Hepatocyte (in vitro differentiated cells): Measurements from ENCODE around the gene PCLO. TPM values are rescaled to one million over a fixed set of nuclear protein-coding genes. Genes with fewer than 3 reads are reported as not detected.

Experiments
- DNase-seq: peaks from one replicate; pipeline ENCODE4 v3.0.0-alpha.2; 2016; ENCODE audit warnings: low spot score
- H2AFZ ChIP-seq: fragments of 200-600 bp; sonication (generic); 2 replicates; pipeline ENCODE4 v1.6.0; 2016; ENCODE audit warnings: antibody characterized with exemption, mild to moderate bottlenecking
- H3K27ac ChIP-seq: fragments of 200-600 bp; sonication (generic); 2 replicates; pipeline ENCODE4 v1.5.1; 2016; ENCODE audit warnings: mild to moderate bottlenecking
- H3K27me3 ChIP-seq: fragments of 200-600 bp; sonication (generic); 2 replicates; pipeline ENCODE4 v1.6.1; 2016
- H3K36me3 ChIP-seq: fragments of 200-600 bp; sonication (generic); replicated peaks from 2 replicates; pipeline ENCODE4 v1.5.1; 2016; ENCODE audit warnings: low read depth; ENCODE audit not compliant: insufficient read depth
- H3K4me1 ChIP-seq: fragments of 200-600 bp; sonication (generic); 2 replicates; pipeline ENCODE4 v1.5.1; 2016; ENCODE audit warnings: mild to moderate bottlenecking, moderate library complexity; ENCODE audit not compliant: insufficient read depth
- H3K4me2 ChIP-seq: fragments of 200-600 bp; sonication (generic); 2 replicates; pipeline ENCODE4 v1.6.0; 2016
- H3K4me3 ChIP-seq: fragments of 200-600 bp; sonication (generic); 2 replicates; pipeline ENCODE4 v1.5.1; 2016; ENCODE audit warnings: mild to moderate bottlenecking
- H3K79me2 ChIP-seq: fragments of 200-600 bp; sonication (generic); 2 replicates; pipeline ENCODE4 v1.6.0; 2017; ENCODE audit warnings: mild to moderate bottlenecking
- H3K9me2 ChIP-seq: fragments of 200-600 bp; sonication (generic); replicated peaks from 2 replicates; pipeline ENCODE4 v1.6.0; 2017; ENCODE audit warnings: mild to moderate bottlenecking; ENCODE audit not compliant: insufficient read depth
- H3K9me3 ChIP-seq: fragments of 200-600 bp; sonication (generic); 2 replicates; pipeline ENCODE4 v1.5.1; 2016; ENCODE audit warnings: low read depth, mild to moderate bottlenecking
- H4K20me1 ChIP-seq: fragments of 200-600 bp; sonication (generic); 2 replicates; pipeline ENCODE4 v1.6.0; 2016; ENCODE audit warnings: mild to moderate bottlenecking; ENCODE audit not compliant: insufficient read depth, poor library complexity, severe bottlenecking
- EZH2 ChIP-seq: fragments of 200-600 bp; sonication (generic); IDR thresholded peaks from 2 replicates; pipeline ENCODE4 v1.6.1; 2016; ENCODE audit warnings: antibody characterized with exemption, mild to moderate bottlenecking, borderline replicate concordance
- EZH2phosphoT487 ChIP-seq: fragments of 200-600 bp; sonication (generic); IDR thresholded peaks from one replicate; pipeline ENCODE4 v1.6.1; 2018; ENCODE audit warnings: antibody characterized with exemption, mild to moderate bottlenecking, low read depth, moderate library complexity; ENCODE audit not compliant: unreplicated experiment, severe bottlenecking
- WGBS: methylation state at CpG from one replicate; pipeline ENCODE4 v1.1.6; 2016; ENCODE audit warnings: low lambda C conversion rate; ENCODE audit errors: missing lambda C conversion rate; 5-methylcytosine and 5-hydroxymethylcytosine counted together
- polyA plus RNA-seq: library from polyadenylated mRNA; unstranded; fragments of >200 nt; fragmentation: Nextera tagmentation; extraction: Ambion mirVana; gene quantifications from 2 replicates; pipeline ENCODE4 v1.2.1, GENCODE V29; 2016
- total RNA-seq: library from RNA; depleted of rRNA; stranded (reverse); fragments of >200 nt; gene quantifications from 2 replicates; pipeline ENCODE4 v1.2.3, GENCODE V29; 2014
- TF ChIP-seq, protein P1 (sequence below): fragments of 200-600 bp; sonication (generic); IDR thresholded peaks from 2 replicates; pipeline ENCODE4 v1.5.1; 2016; ENCODE audit warnings: antibody characterized with exemption, mild to moderate bottlenecking; ENCODE audit not compliant: poor library complexity

The PCLO gene
- total and polyA plus RNA-seq, 2 experiments from 2014 or later, result 1.3 to 8.1 TPM

DNA sequence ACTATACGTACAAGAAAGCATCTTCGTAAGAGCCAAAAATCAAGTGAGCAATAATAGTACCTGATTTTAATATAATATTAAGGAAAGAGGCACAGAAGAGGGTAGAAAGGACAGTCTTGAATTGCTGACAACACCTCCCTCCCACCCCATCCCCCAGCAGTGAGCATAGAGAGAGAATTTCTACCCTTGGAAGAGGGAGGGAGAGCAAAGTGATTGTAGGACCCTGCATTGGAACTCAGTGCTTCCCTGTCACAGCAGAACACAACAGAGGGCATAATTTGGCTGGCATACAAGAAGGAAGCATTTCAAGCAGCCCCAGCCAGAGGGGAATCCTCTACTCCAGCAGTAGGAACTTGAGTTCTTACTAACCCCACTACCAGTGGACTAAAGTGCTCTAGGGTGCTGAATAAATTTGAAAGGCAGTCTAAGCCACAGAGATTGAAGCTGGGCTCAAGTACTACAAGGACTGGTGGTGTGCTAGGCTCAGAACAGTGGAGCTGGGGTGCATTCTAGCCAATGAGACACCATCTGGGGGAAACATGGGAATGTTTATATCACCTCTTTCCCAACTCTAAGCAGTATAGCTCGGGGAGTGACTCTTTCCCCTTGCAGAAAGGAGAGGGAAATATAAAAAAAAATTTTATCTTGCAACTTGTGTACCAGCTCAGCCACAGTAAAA lies 44.2 kb downstream of the PCLO start:
- DNase-seq, result no peak
- H3K4me1 ChIP-seq, result no peaks in the 10 kb centered on the region
- TF ChIP-seq EZH2phosphoT487, result no peak
- TF ChIP-seq, protein P1, sequence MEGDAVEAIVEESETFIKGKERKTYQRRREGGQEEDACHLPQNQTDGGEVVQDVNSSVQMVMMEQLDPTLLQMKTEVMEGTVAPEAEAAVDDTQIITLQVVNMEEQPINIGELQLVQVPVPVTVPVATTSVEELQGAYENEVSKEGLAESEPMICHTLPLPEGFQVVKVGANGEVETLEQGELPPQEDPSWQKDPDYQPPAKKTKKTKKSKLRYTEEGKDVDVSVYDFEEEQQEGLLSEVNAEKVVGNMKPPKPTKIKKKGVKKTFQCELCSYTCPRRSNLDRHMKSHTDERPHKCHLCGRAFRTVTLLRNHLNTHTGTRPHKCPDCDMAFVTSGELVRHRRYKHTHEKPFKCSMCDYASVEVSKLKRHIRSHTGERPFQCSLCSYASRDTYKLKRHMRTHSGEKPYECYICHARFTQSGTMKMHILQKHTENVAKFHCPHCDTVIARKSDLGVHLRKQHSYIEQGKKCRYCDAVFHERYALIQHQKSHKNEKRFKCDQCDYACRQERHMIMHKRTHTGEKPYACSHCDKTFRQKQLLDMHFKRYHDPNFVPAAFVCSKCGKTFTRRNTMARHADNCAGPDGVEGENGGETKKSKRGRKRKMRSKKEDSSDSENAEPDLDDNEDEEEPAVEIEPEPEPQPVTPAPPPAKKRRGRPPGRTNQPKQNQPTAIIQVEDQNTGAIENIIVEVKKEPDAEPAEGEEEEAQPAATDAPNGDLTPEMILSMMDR, result no peak
- no peak for TF ChIP-seq EZH2
- no peak overlapping the region for H3K27ac ChIP-seq
- no peaks in the 10 kb centered on the region for H4K20me1 ChIP-seq
- H3K4me2 ChIP-seq, result no peak overlapping the region
- H3K36me3 ChIP-seq, result no peaks in the 10 kb centered on the region
- H2AFZ ChIP-seq, result no peak overlapping the region
- WGBS, result 83% methylated on average over 3 of the region's 3 CpGs
- no peak overlapping the region for H3K4me3 ChIP-seq
- H3K9me3 ChIP-seq, result peaks cover 9% of the 10 kb centered on the region
- no peaks in the 10 kb centered on the region for H3K79me2 ChIP-seq
- H3K27me3 ChIP-seq, result no peaks in the 10 kb centered on the region
- no peaks in the 10 kb centered on the region for H3K9me2 ChIP-seq

DNA sequence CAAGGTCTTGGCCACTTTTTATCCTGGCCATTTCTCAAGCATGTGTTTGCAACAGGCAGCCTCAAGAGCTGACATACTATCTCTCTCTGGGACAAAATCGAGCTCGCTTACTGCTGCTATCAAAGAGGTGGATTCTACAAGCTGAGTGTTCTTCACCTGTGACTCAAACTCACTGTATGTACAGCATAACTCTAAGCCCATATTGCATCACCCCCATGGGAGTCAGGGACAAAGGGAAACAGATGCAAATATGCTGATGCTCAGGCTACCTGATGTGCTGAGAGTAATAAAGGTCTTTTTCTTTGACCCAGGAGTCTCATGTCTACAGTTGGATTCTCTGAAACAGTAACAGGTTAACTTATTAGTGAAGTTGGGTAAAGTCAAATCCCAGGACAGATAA lies 45.2 kb downstream of the PCLO start:
- no peaks in the 10 kb centered on the region for H3K9me3 ChIP-seq
- H3K4me3 ChIP-seq, result no peak overlapping the region
- no peak overlapping the region for H2AFZ ChIP-seq
- no peak for DNase-seq
- TF ChIP-seq, protein P1, result no peak
- TF ChIP-seq EZH2 (no peak), EZH2phosphoT487 (no peak)
- no peaks in the 10 kb centered on the region for H3K9me2 ChIP-seq
- H3K4me1 ChIP-seq, result no peaks in the 10 kb centered on the region
- WGBS, result 97% methylated on average over 2 of the region's 2 CpGs
- no peaks in the 10 kb centered on the region for H3K27me3 ChIP-seq
- no peak overlapping the region for H3K4me2 ChIP-seq
- H3K27ac ChIP-seq, result no peak overlapping the region
- no peaks in the 10 kb centered on the region for H3K36me3 ChIP-seq
- H3K79me2 ChIP-seq, result no peaks in the 10 kb centered on the region
- no peaks in the 10 kb centered on the region for H4K20me1 ChIP-seq

DNA sequence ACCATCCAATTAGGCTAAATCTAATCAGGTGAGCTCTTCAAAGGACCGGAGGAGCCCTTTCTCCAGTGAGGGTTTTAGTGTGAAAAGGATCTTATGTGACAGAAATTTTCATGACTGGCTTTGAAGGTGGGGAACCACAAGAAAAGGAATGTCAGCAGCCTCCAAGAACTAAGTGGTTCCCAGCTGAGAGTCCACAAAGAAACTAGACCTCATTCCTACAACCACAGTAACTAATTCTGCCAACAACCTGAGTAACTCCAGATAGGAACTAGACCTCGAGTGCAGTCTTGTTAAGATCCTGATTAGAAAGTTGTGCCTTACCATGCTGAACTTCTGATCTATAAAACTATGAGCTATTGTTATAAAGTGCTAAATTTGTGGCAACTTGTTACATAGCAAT lies 51.3 kb downstream of the PCLO start:
- no peak overlapping the region for H3K4me2 ChIP-seq
- H3K27me3 ChIP-seq, result no peaks in the 10 kb centered on the region
- no peaks in the 10 kb centered on the region for H3K79me2 ChIP-seq
- no peak overlapping the region for H3K4me3 ChIP-seq
- TF ChIP-seq EZH2 (no peak), EZH2phosphoT487 (no peak)
- TF ChIP-seq, protein P1, result no peak
- no peak overlapping the region for H3K27ac ChIP-seq
- H3K9me3 ChIP-seq, result no peaks in the 10 kb centered on the region
- WGBS, result 60% methylated on average over 2 of the region's 2 CpGs
- H4K20me1 ChIP-seq, result no peaks in the 10 kb centered on the region
- H3K4me1 ChIP-seq, result no peaks in the 10 kb centered on the region
- H2AFZ ChIP-seq, result no peak overlapping the region
- no peaks in the 10 kb centered on the region for H3K9me2 ChIP-seq
- H3K36me3 ChIP-seq, result no peaks in the 10 kb centered on the region
- DNase-seq, result no peak
